ENCODE results near the gene CAMTA2. TPM values are rescaled to one million over a fixed set of nuclear protein-coding genes. Genes with fewer than 3 reads are reported as not detected.

Gene CAMTA2
- total RNA-seq, 4 donors from 2014 or later = 6.9 to 19.6 (median 13.4) TPM

GRCh38 chr17:5019475-5019956 is 32.0 kb upstream of the CAMTA2 start:
- Histone ChIP-seq H3K4me1 (peaks cover 0 to under 1% (median 0%) of the 10 kb centered on the region in 3 donors), H3K9me3 (no peaks in the 10 kb centered on the region), H3K27ac (no peak overlapping the region), H3K36me3 (peaks cover 27 to 100% (median 45%) of the 10 kb centered on the region in 3 donors), H3K27me3 (no peaks in the 10 kb centered on the region), H3K4me3 (no peak overlapping the region)
- no peak for DNase-seq
- WGBS, 2 donors = 25% methylated on average over 1 of the region's 1 CpG; no CpG with 5 or more reads in 1 of the 2 donors
- intact Hi-C loops (cut with DNase I) = no loop called here
- no peak for TF ChIP-seq POLR2A (IDR thresholded peaks at IDR 0.05)
- TF ChIP-seq, protein P1, sequence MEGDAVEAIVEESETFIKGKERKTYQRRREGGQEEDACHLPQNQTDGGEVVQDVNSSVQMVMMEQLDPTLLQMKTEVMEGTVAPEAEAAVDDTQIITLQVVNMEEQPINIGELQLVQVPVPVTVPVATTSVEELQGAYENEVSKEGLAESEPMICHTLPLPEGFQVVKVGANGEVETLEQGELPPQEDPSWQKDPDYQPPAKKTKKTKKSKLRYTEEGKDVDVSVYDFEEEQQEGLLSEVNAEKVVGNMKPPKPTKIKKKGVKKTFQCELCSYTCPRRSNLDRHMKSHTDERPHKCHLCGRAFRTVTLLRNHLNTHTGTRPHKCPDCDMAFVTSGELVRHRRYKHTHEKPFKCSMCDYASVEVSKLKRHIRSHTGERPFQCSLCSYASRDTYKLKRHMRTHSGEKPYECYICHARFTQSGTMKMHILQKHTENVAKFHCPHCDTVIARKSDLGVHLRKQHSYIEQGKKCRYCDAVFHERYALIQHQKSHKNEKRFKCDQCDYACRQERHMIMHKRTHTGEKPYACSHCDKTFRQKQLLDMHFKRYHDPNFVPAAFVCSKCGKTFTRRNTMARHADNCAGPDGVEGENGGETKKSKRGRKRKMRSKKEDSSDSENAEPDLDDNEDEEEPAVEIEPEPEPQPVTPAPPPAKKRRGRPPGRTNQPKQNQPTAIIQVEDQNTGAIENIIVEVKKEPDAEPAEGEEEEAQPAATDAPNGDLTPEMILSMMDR (IDR thresholded peaks at IDR 0.05) = no peak

GRCh38 chr17:5014357-5014756 is 26.9 kb upstream of the CAMTA2 start:
- no peak for DNase-seq
- Histone ChIP-seq H3K4me3 (no peak overlapping the region), H3K27ac (no peak overlapping the region), H3K4me1 (no peaks in the 10 kb centered on the region), H3K36me3 (peaks cover 32 to 100% (median 36%) of the 10 kb centered on the region in 3 donors), H3K9me3 (no peaks in the 10 kb centered on the region), H3K27me3 (no peaks in the 10 kb centered on the region)
- TF ChIP-seq, protein P1 (IDR thresholded peaks at IDR 0.05) = no peak
- 70 to 90% methylated on average over 2 of the region's 4 CpGs for WGBS, 2 donors
- intact Hi-C loops (cut with DNase I) = no loop called here

DNA sequence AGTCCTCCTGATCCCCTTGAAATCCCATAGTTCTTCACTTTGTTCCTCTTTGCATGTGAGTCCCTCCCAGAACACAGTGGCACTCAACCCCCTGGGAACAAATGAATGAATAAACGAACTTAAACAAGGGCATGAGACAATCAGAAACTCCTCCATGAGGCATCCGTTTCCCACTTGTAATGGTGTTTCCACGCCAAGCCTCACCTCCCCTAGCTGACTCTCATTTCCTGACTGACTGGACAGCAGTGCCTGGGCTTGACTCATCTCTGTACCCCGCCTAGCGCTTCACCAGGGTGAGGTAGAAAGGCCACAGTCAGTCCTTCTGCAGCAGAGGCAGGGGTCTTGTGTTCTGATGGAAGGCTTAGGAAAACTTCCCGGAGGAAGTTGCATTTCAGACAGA is 24.5 kb upstream of the CAMTA2 start:
- Histone ChIP-seq H3K9me3 (no peaks in the 10 kb centered on the region), H3K4me1 (no peaks in the 10 kb centered on the region), H3K4me3 (no peak overlapping the region), H3K27ac (no peak overlapping the region), H3K36me3 (peaks cover 31 to 100% (median 41%) of the 10 kb centered on the region in 3 donors), H3K27me3 (no peaks in the 10 kb centered on the region)
- WGBS, 2 donors = 53% methylated on average over 6 of the region's 6 CpGs; no CpG with 5 or more reads in 1 of the 2 donors
- intact Hi-C loops (cut with DNase I) = no loop called here
- TF ChIP-seq POLR2A (IDR thresholded peaks at IDR 0.05) = no peak
- TF ChIP-seq, protein P1 (IDR thresholded peaks at IDR 0.05) = no peak
- no peak for DNase-seq

DNA sequence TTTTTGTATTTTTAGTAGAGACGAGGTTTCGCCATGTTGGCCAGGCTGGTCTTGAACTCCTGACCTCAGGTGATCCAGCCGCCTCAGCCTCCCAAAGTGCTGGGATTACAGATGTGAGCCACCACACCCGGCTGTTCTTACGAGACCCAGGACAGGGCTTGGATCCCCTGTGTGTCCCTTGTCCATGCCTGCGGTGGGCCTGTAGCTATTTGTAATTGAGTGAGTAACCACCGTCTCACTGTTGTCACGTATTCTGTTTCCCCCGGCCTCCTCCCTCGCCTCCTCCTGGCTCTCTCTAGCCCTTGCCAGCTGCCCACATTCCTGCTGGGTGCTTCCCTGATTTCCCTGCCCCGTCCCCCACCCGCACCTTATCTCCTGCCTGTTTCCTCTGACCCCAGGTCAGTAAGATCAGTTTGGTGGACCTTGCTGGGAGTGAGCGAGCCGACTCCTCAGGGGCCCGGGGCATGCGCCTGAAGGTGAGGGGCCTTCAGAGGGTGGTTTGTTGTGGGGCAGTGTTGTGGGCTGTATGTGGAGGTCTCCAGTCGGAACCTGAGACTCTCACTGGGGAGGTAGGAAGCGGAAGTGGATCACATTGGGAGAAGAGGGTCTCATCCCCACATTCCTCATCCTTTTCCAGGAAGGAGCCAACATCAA is 15.9 kb upstream of the CAMTA2 start:
- TF ChIP-seq POLR2A (IDR thresholded peaks at IDR 0.05) = no peak
- TF ChIP-seq, protein P1 (IDR thresholded peaks at IDR 0.05) = no peak
- Histone ChIP-seq H3K4me3 (no peak overlapping the region), H3K36me3 (peaks cover 63 to 83% (median 64%) of the 10 kb centered on the region in 3 donors), H3K4me1 (peaks cover 10 to 29% (median 19%) of the 10 kb centered on the region in 3 donors), H3K9me3 (no peaks in the 10 kb centered on the region), H3K27me3 (no peaks in the 10 kb centered on the region), H3K27ac (no peak overlapping the region)
- DNase-seq = no peak
- 86 to 90% methylated on average over 11 to 13 of the region's 18 CpGs for WGBS, 2 donors
- intact Hi-C loops (cut with DNase I) = no loop called here

DNA sequence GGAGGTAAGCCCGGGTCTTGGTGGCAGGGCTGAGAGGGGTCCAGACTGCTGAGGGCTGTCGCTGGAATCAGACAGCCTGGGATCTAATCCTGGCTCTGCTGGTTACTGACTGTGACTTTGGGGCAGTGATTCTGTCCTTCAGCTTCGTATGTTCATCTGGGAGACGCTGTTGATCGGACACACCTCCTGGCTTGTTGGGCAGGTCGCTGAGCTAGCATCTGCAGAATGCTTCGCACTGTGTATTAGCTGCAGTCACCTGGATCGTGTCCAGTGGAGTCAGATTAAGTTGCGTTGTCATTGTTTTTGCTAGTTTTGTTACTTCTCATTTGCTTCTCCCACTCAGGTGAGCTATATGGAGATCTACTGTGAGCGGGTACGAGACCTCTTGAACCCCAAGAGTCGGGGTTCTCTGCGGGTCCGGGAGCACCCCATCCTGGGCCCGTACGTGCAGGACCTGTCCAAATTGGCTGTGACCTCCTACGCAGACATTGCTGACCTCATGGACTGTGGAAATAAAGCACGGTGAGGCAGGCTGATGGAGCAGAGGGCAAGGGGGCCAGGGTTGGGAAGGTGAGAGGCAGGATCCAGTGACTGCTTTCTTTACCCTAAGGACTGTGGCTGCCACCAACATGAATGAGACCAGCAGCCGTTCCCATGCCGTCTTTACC is 14.8 kb upstream of the CAMTA2 start:
- DNase-seq = no peak
- peaks cover 54 to 72% (median 60%) of the 10 kb centered on the region in 3 donors for H3K36me3 ChIP-seq
- H3K4me1 ChIP-seq = peaks cover 10 to 31% (median 19%) of the 10 kb centered on the region in 3 donors
- no peak for TF ChIP-seq POLR2A (IDR thresholded peaks at IDR 0.05)
- TF ChIP-seq, protein P1 (IDR thresholded peaks at IDR 0.05) = no peak
- H3K9me3 ChIP-seq = no peaks in the 10 kb centered on the region
- 90 to 96% methylated on average over 6 to 18 of the region's 20 CpGs for WGBS, 2 donors
- no peak overlapping the region for H3K27ac ChIP-seq
- H3K27me3 ChIP-seq = no peaks in the 10 kb centered on the region
- H3K4me3 ChIP-seq = no peak overlapping the region
- intact Hi-C loops (cut with DNase I) = no loop called here

Data from esophagus squamous epithelium (tissue), 5 donors.